ENCODE measurements around the gene UTP4.

UTP4 gene

DNA sequence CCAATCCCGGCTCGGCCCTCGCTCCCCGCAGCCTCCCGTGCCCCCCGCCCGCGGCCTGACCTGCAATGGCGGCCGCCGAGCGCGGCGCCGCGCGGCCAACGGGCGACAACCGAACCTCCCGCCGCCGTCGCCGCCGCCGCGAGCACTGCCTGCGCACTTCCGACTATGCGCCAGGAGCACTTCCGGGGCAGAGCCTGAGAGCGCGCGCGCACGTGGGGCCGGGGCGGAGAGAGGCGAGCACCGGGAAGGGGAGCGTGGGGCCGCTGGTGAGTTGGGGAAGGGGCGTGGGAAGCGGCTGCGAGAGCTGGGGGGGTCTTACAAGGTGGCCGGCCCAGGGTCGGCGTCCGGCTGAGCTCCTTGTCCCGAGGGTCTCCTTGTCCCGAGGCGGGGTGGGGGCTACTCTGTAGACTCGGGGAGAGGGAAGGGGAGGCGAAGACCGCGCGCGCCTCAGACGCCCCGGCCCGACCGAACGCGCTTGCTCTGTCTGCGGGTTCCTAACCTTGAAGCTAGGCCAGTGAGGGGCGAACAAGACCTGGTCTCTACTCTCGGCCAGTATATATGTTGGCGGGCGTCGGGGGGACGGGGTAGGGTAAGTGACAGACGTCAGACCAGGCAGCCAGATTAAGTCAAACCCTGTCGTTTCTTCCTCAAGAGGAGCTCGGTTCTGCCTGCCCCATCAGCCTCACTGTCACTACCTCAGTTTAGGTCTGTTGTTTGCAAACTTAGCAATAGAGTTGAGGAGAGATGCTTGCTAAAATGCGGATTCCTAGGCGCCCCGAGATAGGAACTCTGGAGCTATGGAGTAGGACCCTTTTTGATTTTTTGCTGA is at the start of gene UTP4, which contains the start of gene CHTF8:
Gene UTP4, plus strand, starts transcription at position 226 of the 829 bp plus-strand sequence. CDS start 811 bp downstream, outside the sequence.
Gene CHTF8, minus strand, starts transcription at position 165 of the 829 bp plus-strand sequence. CDS start 11,130 bp downstream, outside the sequence.
- DNase-seq (ENCODE audit: low read depth, low spot score): peak; percentile 39

DNA sequence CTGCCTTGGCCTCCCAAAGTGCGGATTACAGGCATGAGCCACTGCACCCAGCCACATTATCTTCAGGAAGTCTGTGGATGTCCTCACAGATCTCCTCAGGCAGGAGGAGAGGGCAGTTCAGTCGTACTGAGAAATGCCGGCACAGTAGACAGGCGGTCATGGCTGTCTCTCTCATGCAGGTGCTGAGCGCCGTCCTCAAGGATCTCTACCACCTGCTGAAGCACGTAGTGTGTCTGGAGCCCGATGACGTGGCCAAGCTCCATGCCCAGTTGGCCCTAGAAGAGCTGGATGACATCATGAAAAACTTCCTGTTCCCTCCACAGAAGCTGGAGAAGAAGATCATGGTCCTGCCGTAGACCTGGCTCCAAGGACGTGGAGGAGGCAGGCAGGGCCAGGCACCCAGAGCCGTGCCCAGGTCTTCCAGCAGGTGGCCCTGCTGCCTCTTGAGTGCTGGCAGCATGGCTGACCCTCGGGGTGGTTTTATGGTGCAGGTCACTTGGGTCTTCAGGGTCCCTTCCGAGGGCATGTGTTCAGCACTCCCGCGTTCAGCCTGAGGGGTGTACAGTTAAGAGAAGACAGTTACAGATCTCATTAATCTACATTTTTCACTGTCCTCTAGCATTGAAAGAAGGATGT is 49.0 kb upstream of the UTP4 start:
- no peak for DNase-seq (ENCODE audit: low read depth, low spot score)

GRCh38 chr16:69084289-69084688 is 48.2 kb upstream of the UTP4 start:
- DNase-seq (ENCODE audit: low read depth, low spot score): no peak

GRCh38 chr16:69085032-69085695 is 47.3 kb upstream of the UTP4 start:
- no peak for DNase-seq (ENCODE audit: low read depth, low spot score)

- no peak for DNase-seq (ENCODE audit: low read depth, low spot score)
Observed at GRCh38 chr16:69087161-69087581, 45.3 kb upstream of the UTP4 start.

DNA sequence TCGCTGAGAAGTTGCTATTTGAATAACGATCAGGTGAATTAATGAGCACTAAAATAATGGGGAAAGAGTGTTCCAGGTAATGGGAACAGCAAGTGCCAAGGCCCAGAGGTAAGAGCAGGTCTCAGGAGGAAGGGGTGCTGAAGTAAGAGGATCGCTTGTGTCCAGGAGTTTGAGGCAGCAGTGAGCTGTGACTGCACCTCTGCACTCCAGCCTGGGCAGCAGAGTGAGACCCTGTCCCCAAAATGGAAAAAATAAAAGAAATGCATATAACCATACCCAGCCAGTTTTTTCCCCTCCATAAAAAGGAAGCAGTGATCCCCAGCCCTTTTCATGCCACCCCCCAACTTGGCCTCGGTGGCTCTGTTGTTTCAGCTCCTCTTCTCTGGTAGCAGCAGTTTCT is 43.8 kb upstream of the UTP4 start:
- no peak for DNase-seq (ENCODE audit: low read depth, low spot score)

- no peak for DNase-seq (ENCODE audit: low read depth, low spot score)
Observed at GRCh38 chr16:69089091-69089910, 43.1 kb upstream of the UTP4 start.

- DNase-seq (ENCODE audit: low read depth, low spot score): no peak
Observed at GRCh38 chr16:69093974-69094373, 38.5 kb upstream of the UTP4 start.

DNA sequence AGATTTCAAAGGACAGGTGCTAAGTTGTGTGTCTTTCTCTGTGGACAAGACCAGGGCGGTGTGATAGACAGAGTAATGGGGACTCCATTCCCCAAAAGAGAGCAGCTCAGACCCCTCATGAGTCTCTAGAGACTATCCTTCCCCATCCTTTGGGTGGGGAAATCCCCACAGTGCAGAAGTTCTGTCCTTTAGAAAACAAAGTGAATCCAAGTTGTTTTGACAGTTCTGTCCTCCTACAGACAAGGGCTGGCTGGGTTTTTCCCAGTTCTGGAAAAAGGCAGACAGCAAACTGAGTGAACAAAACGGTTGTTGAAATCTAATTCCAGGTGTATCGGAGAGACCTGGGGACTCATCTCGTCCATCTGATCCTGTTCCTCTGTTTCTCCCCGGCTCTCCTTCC is 37.9 kb upstream of the UTP4 start:
- DNase-seq (ENCODE audit: low read depth, low spot score): no peak

GRCh38 chr16:69095193-69095592 is 37.3 kb upstream of the UTP4 start:
- DNase-seq (ENCODE audit: low read depth, low spot score): no peak

GRCh38 chr16:69100071-69100691 is 32.3 kb upstream of the UTP4 start:
- no peak for DNase-seq (ENCODE audit: low read depth, low spot score)

DNA sequence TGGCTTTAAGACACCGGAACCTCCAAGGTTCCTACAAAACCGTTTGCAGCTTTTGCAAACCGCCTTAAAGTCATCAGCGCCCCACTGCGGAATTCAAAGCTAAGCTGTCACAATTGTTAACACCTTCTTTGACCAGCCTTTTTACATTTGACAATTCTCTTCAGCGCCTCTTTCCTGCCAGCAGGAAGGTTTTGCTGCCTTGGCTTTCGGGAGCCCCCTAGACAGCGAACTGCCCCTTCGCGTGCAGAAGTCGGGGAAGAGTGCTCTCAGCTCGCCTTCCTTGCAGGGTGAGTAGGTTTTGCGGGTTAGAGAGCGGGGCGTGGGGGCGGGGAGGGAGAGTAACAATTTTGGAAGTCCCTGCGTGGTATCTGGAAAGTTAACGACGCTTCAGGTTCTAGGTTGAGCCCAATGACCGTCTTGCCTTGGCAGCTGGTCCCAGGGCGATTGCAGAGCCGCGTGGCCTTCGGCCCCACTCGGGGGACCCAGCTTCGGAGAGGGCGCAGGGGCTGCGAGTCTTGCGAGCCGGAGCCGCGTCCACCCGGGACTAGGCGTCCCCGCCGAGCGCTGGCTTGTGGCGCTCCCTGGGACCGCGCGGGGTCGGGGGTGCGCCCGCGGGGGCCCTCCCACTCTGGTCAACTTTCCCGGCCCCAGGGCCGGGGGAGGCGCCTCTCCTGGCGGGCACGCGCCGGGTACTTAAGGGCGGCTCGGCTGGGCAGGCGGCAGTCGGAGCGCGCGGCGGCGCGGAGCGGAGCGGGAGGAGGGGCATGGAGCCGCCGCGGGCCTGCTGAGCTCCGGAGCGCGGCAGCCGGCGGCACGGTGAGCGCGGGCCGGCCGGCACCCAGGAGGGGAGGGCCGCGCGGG is 26.7 kb upstream of the UTP4 start, which contains the start of gene HAS3:
Gene HAS3, plus strand, starts transcription at position 153 of the 861 bp plus-strand sequence. CDS start 3,743 bp downstream, outside the sequence.
- no peak for DNase-seq (ENCODE audit: low read depth, low spot score)

- DNase-seq (ENCODE audit: low read depth, low spot score): no peak
Observed at GRCh38 chr16:69106491-69107315, 25.7 kb upstream of the UTP4 start.

DNA sequence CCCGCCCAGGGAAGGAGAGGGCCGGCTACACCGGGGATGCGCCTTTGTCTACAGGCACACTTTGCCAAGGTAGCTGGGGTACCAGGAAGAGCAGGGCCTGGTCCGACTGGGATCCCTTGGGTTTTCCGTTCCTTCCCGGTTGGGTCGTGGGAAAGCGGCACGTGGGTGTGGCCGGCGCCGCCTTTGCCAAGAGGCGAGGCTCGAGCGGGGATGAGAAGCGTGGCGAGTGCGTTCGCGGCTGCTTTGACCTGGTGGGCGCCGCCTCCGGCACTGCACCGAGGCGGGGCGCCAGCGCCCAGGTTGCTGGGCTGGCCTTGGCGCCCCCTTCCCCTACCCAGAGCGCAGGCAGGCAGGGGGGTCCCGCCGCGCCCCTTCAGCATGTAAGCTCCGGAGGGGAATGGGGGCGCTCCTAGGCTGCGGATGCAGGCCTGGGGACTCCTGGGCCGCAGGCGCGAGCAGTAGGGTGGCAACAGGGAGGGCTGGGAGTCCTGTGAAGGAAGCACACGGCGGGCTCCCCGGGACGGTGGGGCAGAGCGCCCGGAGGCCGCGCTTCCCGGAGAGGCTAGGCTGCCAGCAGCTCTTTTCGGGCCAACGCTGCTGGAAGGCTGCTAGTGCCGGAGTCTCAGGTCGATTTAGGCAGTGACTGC is 25.0 kb upstream of the UTP4 start:
- DNase-seq (ENCODE audit: low read depth, low spot score): no peak

- no peak for DNase-seq (ENCODE audit: low read depth, low spot score)
Observed at GRCh38 chr16:69108064-69108904, 24.2 kb upstream of the UTP4 start.

GRCh38 chr16:69108905-69109252 is 23.6 kb upstream of the UTP4 start:
- DNase-seq (ENCODE audit: low read depth, low spot score): no peak

- DNase-seq (ENCODE audit: low read depth, low spot score): no peak
Observed at GRCh38 chr16:69109486-69110270, 22.8 kb upstream of the UTP4 start.

Measured in smooth muscle cell of the brain vasculature (primary cell).